IMR-90 (cell line): Measurements from ENCODE around the gene ATG101. TPM values are rescaled to one million over a fixed set of nuclear protein-coding genes. Genes with fewer than 3 reads are reported as not detected.

Source experiments
- ATAC-seq: fragments of 200-7000 bp; cut with Tn5 transposase; 2 replicates; pipeline ENCODE4 v1.9.1; 2020; ENCODE audit warnings: low read depth, mild to moderate bottlenecking, moderate library complexity
- BruUV-seq: library from RNA; stranded (reverse); fragments of 400-500 nt; replicated peaks from 2 replicates; lab custom pipeline; 2021; lab: Mats Ljungman, UMichigan
- CTCF ChIA-PET: fragments of 300-600 bp; formaldehyde crosslinking; extraction: SDS; loops from one replicate; lab custom pipeline; 2021; ENCODE audit warnings: antibody characterized with exemption; lab: Yijun Ruan, JAX
- POLR2A ChIA-PET: fragments of 300-600 bp; sonication (Branson Sonifier 250); formaldehyde crosslinking; loops from one replicate; lab custom pipeline; 2022; ENCODE audit warnings: antibody characterized with exemption; ENCODE audit not compliant: unreplicated experiment; lab: Charles Lee
- DNase-seq: peaks from one replicate; pipeline ENCODE4 v3.0.0; 2013
- H2AFZ ChIP-seq: replicated peaks from 2 replicates; pipeline ENCODE3; 2013; ENCODE audit warnings: low read length, mild to moderate bottlenecking; ENCODE audit not compliant: poor library complexity
- H2AK5ac ChIP-seq: 2 replicates; pipeline ENCODE4 v1.6.1; 2013; ENCODE audit warnings: low read depth, low read length, inconsistent platforms
- H2AK9ac ChIP-seq: replicated peaks from 2 replicates; pipeline ENCODE3; 2013; ENCODE audit warnings: mild to moderate bottlenecking, low read depth, low read length, moderate library complexity; ENCODE audit not compliant: poor library complexity
- H2BK120ac ChIP-seq: 2 replicates; pipeline ENCODE4 v1.6.1; 2013; ENCODE audit warnings: low read depth, low read length, inconsistent platforms
- H2BK15ac ChIP-seq: 3 replicates; pipeline ENCODE4 v1.6.1; 2013; ENCODE audit warnings: low read depth, low read length, inconsistent platforms
- H2BK20ac ChIP-seq: 2 replicates; pipeline ENCODE4 v1.6.1; 2013; ENCODE audit warnings: low read depth, mild to moderate bottlenecking, inconsistent platforms, low read length, moderate library complexity
- H2BK5ac ChIP-seq: 2 replicates; pipeline ENCODE4 v1.6.1; 2013; ENCODE audit warnings: mild to moderate bottlenecking, low read depth, low read length, inconsistent platforms; ENCODE audit not compliant: poor library complexity, severe bottlenecking
- H3K14ac ChIP-seq: replicated peaks from 2 replicates; pipeline ENCODE4 v1.6.1; 2013; ENCODE audit warnings: low read depth, low read length, inconsistent platforms
- H3K18ac ChIP-seq: 2 replicates; pipeline ENCODE4 v1.6.1; 2013; ENCODE audit warnings: low read depth, low read length, control low read depth
- H3K23ac ChIP-seq: 2 replicates; pipeline ENCODE4 v1.6.1; 2013; ENCODE audit warnings: low read depth, low read length, inconsistent platforms
- H3K27ac ChIP-seq: 2 replicates; pipeline ENCODE4 v1.5.1; 2013; ENCODE audit warnings: mild to moderate bottlenecking, control low read depth, low read length; ENCODE audit not compliant: insufficient read depth
- H3K27me3 ChIP-seq: 2 replicates; pipeline ENCODE4 v1.6.1; 2013; ENCODE audit warnings: low read length; ENCODE audit not compliant: control insufficient read depth, insufficient read depth
- H3K36me3 ChIP-seq: 2 replicates; pipeline ENCODE4 v1.6.1; 2013; ENCODE audit warnings: low read length, mixed read lengths; ENCODE audit not compliant: control insufficient read depth, insufficient read depth
- H3K4ac ChIP-seq: 2 replicates; pipeline ENCODE4 v1.6.1; 2013; ENCODE audit warnings: low read depth, low read length, inconsistent platforms
- H3K4me1 ChIP-seq: 2 replicates; pipeline ENCODE4 v1.6.1; 2013; ENCODE audit warnings: low read length, mixed read lengths; ENCODE audit not compliant: control insufficient read depth, insufficient read depth
- H3K4me2 ChIP-seq: 2 replicates; pipeline ENCODE4 v1.6.1; 2013; ENCODE audit warnings: low read depth, mild to moderate bottlenecking, control low read depth, low read length, moderate library complexity
- H3K4me3 ChIP-seq: 2 replicates; pipeline ENCODE4 v1.5.1; 2013; ENCODE audit warnings: low read depth, mild to moderate bottlenecking, control low read depth, low read length, moderate library complexity; ENCODE audit not compliant: insufficient read depth
- H3K56ac ChIP-seq: 2 replicates; pipeline ENCODE4 v1.6.1; 2013; ENCODE audit warnings: low read length, inconsistent platforms; ENCODE audit not compliant: insufficient read depth; ENCODE audit errors: extremely low read depth
- H3K79me1 ChIP-seq, 2 experiments: 2 replicates each; pipeline ENCODE4 v1.6.1; 2013; ENCODE audit warnings: low read length in 2 of 2, inconsistent platforms in 1 of 2, low read depth in 1 of 2
- H3K9ac ChIP-seq: 2 replicates; pipeline ENCODE4 v1.6.1; 2013; ENCODE audit warnings: low read depth, low read length, control low read depth
- H3K9me1 ChIP-seq: 2 replicates; pipeline ENCODE4 v1.6.1; 2013; ENCODE audit warnings: low read length, inconsistent platforms; ENCODE audit not compliant: insufficient read depth
- H3K9me3 ChIP-seq: 2 replicates; pipeline ENCODE4 v1.6.1; 2013; ENCODE audit warnings: low read length; ENCODE audit not compliant: control insufficient read depth, insufficient read depth
- H4K20me1 ChIP-seq: 2 replicates; pipeline ENCODE4 v1.6.1; 2013; ENCODE audit warnings: low read length, inconsistent platforms; ENCODE audit not compliant: insufficient read depth
- H4K5ac ChIP-seq: 2 replicates; pipeline ENCODE4 v1.6.1; 2013; ENCODE audit warnings: mild to moderate bottlenecking, low read depth, low read length, control low read depth
- H4K8ac ChIP-seq, 2 experiments: 2 replicates each; pipeline ENCODE4 v1.6.1; 2013; ENCODE audit warnings: low read depth in 2 of 2, low read length in 2 of 2, control low read depth in 1 of 2, inconsistent platforms in 1 of 2
- H4K91ac ChIP-seq: 2 replicates; pipeline ENCODE4 v1.6.1; 2013; ENCODE audit warnings: low read depth, low read length, inconsistent platforms; ENCODE audit not compliant: insufficient read depth
- BHLHE40 ChIP-seq: fragments of 150-350 bp; IDR thresholded peaks from 2 replicates; pipeline ENCODE4 v1.6.1; 2016; ENCODE audit warnings: mild to moderate bottlenecking, low read depth, low read length
- CEBPB ChIP-seq: IDR thresholded peaks from 2 replicates; pipeline ENCODE4 v1.6.1; 2012; ENCODE audit warnings: low read depth, low read length, improper control_type of control experiment
- CHD1 ChIP-seq: IDR thresholded peaks from 2 replicates; pipeline ENCODE4 v1.6.1; 2012; ENCODE audit warnings: low read depth, low read length, improper control_type of control experiment
- CTCF ChIP-seq: conservative IDR thresholded peaks from 2 replicates; pipeline ENCODE4 v1.5.1; 2012; ENCODE audit warnings: mild to moderate bottlenecking, low read depth, low read length, improper control_type of control experiment
- FOS ChIP-seq: fragments of 150-350 bp; IDR thresholded peaks from 2 replicates; pipeline ENCODE4 v1.6.1; 2016; ENCODE audit warnings: low read depth, low read length
- MAFK ChIP-seq: IDR thresholded peaks from 2 replicates; pipeline ENCODE4 v1.6.1; 2012; ENCODE audit warnings: low read depth, low read length, improper control_type of control experiment
- MAZ ChIP-seq: IDR thresholded peaks from 2 replicates; pipeline ENCODE4 v1.6.1; 2012; ENCODE audit warnings: low read depth, mild to moderate bottlenecking, low read length, improper control_type of control experiment, moderate library complexity, borderline replicate concordance
- MXI1 ChIP-seq: IDR thresholded peaks from 2 replicates; pipeline ENCODE4 v1.6.1; 2012; ENCODE audit warnings: low read depth, mild to moderate bottlenecking, low read length, moderate library complexity, borderline replicate concordance
- NFE2L2 ChIP-seq: fragments of 150-350 bp; IDR thresholded peaks from 2 replicates; pipeline ENCODE4 v1.6.1; 2016; ENCODE audit warnings: low read depth, mild to moderate bottlenecking, low read length
- POLR2A ChIP-seq: IDR thresholded peaks from 2 replicates; pipeline ENCODE4 v1.6.1; 2012; ENCODE audit warnings: mild to moderate bottlenecking, low read depth, low read length
- RAD21 ChIP-seq: IDR thresholded peaks from 2 replicates; pipeline ENCODE4 v1.6.1; 2012; ENCODE audit warnings: low read length, improper control_type of control experiment
- RCOR1 ChIP-seq: IDR thresholded peaks from 2 replicates; pipeline ENCODE4 v1.6.1; 2012; ENCODE audit warnings: mild to moderate bottlenecking, low read length, improper control_type of control experiment; ENCODE audit not compliant: insufficient replicate concordance
- RFX5 ChIP-seq: IDR thresholded peaks from 2 replicates; pipeline ENCODE4 v1.8.0; 2012; ENCODE audit warnings: low read depth, mild to moderate bottlenecking, low read length, moderate library complexity
- SMC3 ChIP-seq: fragments of 150-350 bp; IDR thresholded peaks from 2 replicates; pipeline ENCODE4 v1.6.1; 2016; ENCODE audit warnings: low read depth, mild to moderate bottlenecking, antibody characterized with exemption, low read length, moderate library complexity
- WGBS, 2 experiments: methylation state at CpG; one replicate each; pipeline versions ENCODE4 v1.1.5 to v1.1.7; 2013; ENCODE audit warnings: missing lambda C conversion rate in 2 of 2; ENCODE audit not compliant: insufficient read length in 1 of 2; ENCODE audit errors: extremely low coverage in 2 of 2; 5-methylcytosine and 5-hydroxymethylcytosine counted together
- dilution Hi-C: fragments of 300-500 bp; cut with HindIII; formaldehyde crosslinking; loops from one replicate; pipeline ENCODE4 v1.14.3; 2018; ENCODE audit warnings: low sequenced_read_pairs; ENCODE audit not compliant: unreplicated experiment
- in situ Hi-C: fragments of 300-500 bp; cut with MboI; formaldehyde crosslinking; loops from 3 replicates; pipeline ENCODE4 v1.14.3; 2019; ENCODE audit warnings: low sequenced_read_pairs, inconsistent platforms, mixed read lengths
- intact Hi-C: fragments of 100-400 bp; cut with micrococcal nuclease; formaldehyde crosslinking; loops from 2 replicates; pipeline ENCODE4 v1.10.0; 2022
- polyA plus RNA-seq, 3 experiments: library from polyadenylated mRNA; depleted of rRNA; stranded (reverse); fragments of >200 nt; gene quantifications; 2 replicates each; pipeline ENCODE4 v1.2.3, GENCODE V29; 2012; ENCODE audit warnings: low replicate concordance in 1 of 3
- total RNA-seq: library from RNA; depleted of rRNA; stranded (reverse); fragments of >200 nt; gene quantifications from 2 replicates; pipeline ENCODE4 v1.2.3, GENCODE V29; 2012
- TF ChIP-seq, protein P1 (sequence below): fragments of 150-350 bp; IDR thresholded peaks from 2 replicates; pipeline ENCODE4 v1.6.1; 2017; ENCODE audit warnings: mild to moderate bottlenecking, antibody characterized with exemption, low read length, low read depth
- TF ChIP-seq, protein P2 (sequence below): fragments of 150-350 bp; IDR thresholded peaks from 2 replicates; pipeline ENCODE4 v1.6.1; 2016; ENCODE audit warnings: low read depth, mild to moderate bottlenecking, low read length, moderate library complexity, borderline replicate concordance

ATG101 gene
- total and polyA plus RNA-seq, 2 of the 4 experiments (the other 2 are of a cell fraction): 93.9 to 167 TPM

- no CpG with 5 or more reads among the region's 7 CpGs for WGBS, 2 experiments
These were observed 53.1 kb downstream of the ATG101 start for GRCh38 chr12:52122904-52123303.

More at GRCh38 chr12:52122904-52123303, 53.1 kb downstream of the ATG101 start:
- Histone ChIP-seq H3K27me3 (peaks cover 5% of the 10 kb centered on the region; the same call in 1 of the 2 replicates), H4K20me1 (no peaks in the 10 kb centered on the region), H3K23ac (no peak overlapping the region), H3K4me1 (no peaks in the 10 kb centered on the region), H2BK20ac (no peak overlapping the region), H3K9me3 (no peaks in the 10 kb centered on the region), H2AFZ (no peak overlapping the region), H3K36me3 (no peaks in the 10 kb centered on the region), H3K9ac (no peak overlapping the region), H4K91ac (no peak overlapping the region), H3K9me1 (no peaks in the 10 kb centered on the region; the same call in 1 of the 2 replicates), H3K79me1 (no peaks in the 10 kb centered on the region), H3K27ac (no peak overlapping the region), H3K4ac (no peak overlapping the region), H2AK5ac (no peak overlapping the region), H2BK15ac (no peak overlapping the region), H3K14ac (no peak overlapping the region), H3K18ac (no peak overlapping the region), H3K56ac (no peak overlapping the region), H4K8ac (no peak overlapping the region), H4K5ac (no peak overlapping the region), H2AK9ac (no peak overlapping the region), H2BK120ac (no peak overlapping the region), H3K4me2 (no peak overlapping the region), H2BK5ac (no peak overlapping the region), H3K4me3 (no peak overlapping the region)
- intact Hi-C loops: loop anchor here (1.0 kb wide), 1 partner anchor 98 kb away; no protein-coding TSS in a partner anchor
- TF ChIP-seq MAFK: no peak
- no peak for TF ChIP-seq MAZ
- no peak for TF ChIP-seq CHD1
- no peak for TF ChIP-seq RFX5
- TF ChIP-seq MXI1: no peak
- TF ChIP-seq, protein P1, sequence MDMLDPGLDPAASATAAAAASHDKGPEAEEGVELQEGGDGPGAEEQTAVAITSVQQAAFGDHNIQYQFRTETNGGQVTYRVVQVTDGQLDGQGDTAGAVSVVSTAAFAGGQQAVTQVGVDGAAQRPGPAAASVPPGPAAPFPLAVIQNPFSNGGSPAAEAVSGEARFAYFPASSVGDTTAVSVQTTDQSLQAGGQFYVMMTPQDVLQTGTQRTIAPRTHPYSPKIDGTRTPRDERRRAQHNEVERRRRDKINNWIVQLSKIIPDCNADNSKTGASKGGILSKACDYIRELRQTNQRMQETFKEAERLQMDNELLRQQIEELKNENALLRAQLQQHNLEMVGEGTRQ: no peak
- no peak for TF ChIP-seq CTCF
- no peak for TF ChIP-seq RCOR1
- TF ChIP-seq SMC3: no peak
- no peak for TF ChIP-seq RAD21
- no peak for TF ChIP-seq FOS
- TF ChIP-seq, protein P2, sequence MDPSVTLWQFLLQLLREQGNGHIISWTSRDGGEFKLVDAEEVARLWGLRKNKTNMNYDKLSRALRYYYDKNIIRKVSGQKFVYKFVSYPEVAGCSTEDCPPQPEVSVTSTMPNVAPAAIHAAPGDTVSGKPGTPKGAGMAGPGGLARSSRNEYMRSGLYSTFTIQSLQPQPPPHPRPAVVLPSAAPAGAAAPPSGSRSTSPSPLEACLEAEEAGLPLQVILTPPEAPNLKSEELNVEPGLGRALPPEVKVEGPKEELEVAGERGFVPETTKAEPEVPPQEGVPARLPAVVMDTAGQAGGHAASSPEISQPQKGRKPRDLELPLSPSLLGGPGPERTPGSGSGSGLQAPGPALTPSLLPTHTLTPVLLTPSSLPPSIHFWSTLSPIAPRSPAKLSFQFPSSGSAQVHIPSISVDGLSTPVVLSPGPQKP: no peak
- TF ChIP-seq POLR2A: no peak
- TF ChIP-seq CEBPB: no peak
- TF ChIP-seq NFE2L2: no peak
- no peak for TF ChIP-seq BHLHE40
- dilution Hi-C loops: no loop called here
- DNase-seq (no peak), ATAC-seq (no peak)
- no TSS peak for BruUV-seq
- POLR2A ChIA-PET: no interaction called here
- in situ Hi-C loops: loop anchor here (5.0 kb wide), 1 partner anchor 101 kb away; no protein-coding TSS in a partner anchor
- CTCF ChIA-PET: interaction anchor here (2.6 to 4.9 kb wide), 2 partner anchors 97 kb away, joined by 17 to 35 read pairs; no protein-coding TSS in a partner anchor
